Endothelial cell (in vitro differentiated cells): Measurements from ENCODE around the gene CPE. TPM values are rescaled to one million over a fixed set of nuclear protein-coding genes. Genes with fewer than 3 reads are reported as not detected.
"Not testable (repeated sequence)": the region's sequence is repeated elsewhere in the genome, so short reads cannot be mapped to it uniquely, and the experiment has no call there.

Experiments used
- DNase-seq: peaks from one replicate; pipeline ENCODE4 v3.0.0; 2021; ENCODE audit warnings: low spot score
- H3K27ac Mint-ChIP-seq: one replicate; pipeline ENCODE4 v1.8.0; 2021; ENCODE audit warnings: mixed read lengths, inconsistent platforms; ENCODE audit not compliant: unreplicated experiment
- H3K27me3 Mint-ChIP-seq: one replicate; pipeline ENCODE4 v1.8.0; 2021; ENCODE audit warnings: mild to moderate bottlenecking, moderate library complexity, mixed read lengths, inconsistent platforms; ENCODE audit not compliant: unreplicated experiment
- H3K36me3 Mint-ChIP-seq: one replicate; pipeline ENCODE4 v1.8.0; 2021; ENCODE audit warnings: mild to moderate bottlenecking, low read depth, mixed read lengths, inconsistent platforms; ENCODE audit not compliant: unreplicated experiment
- H3K4me1 Mint-ChIP-seq: one replicate; pipeline ENCODE4 v1.8.0; 2021; ENCODE audit warnings: mild to moderate bottlenecking, mixed read lengths, inconsistent platforms; ENCODE audit not compliant: unreplicated experiment
- H3K4me3 Mint-ChIP-seq: one replicate; pipeline ENCODE4 v1.8.0; 2021; ENCODE audit warnings: mild to moderate bottlenecking, mixed read lengths, inconsistent platforms; ENCODE audit not compliant: unreplicated experiment
- H3K9me3 Mint-ChIP-seq: one replicate; pipeline ENCODE4 v1.8.0; 2021; ENCODE audit warnings: mixed read lengths, inconsistent platforms; ENCODE audit not compliant: unreplicated experiment
- CTCF ChIP-seq: fragments of 200-600 bp; sonication (generic); IDR thresholded peaks from one replicate; pipeline ENCODE4 v1.5.0; 2021; ENCODE audit warnings: antibody characterized with exemption; ENCODE audit not compliant: unreplicated experiment
- total RNA-seq: library from RNA; stranded (reverse); fragmentation: NEBNext Ultra II Directional; extraction: Animal tissue kit (Norgen Biotek cat#: 25700); gene quantifications from one replicate; pipeline ENCODE4 v1.2.1, GENCODE V29; 2021; ENCODE audit not compliant: unreplicated experiment

Gene CPE
- total RNA-seq, 1 donor from 2014 or later: 2.3 TPM

GRCh38 chr4:165449333-165449732 lies 70.5 kb downstream of the CPE start:
- H3K27ac Mint-ChIP-seq: no peak overlapping the region
- TF ChIP-seq CTCF: no peak
- H3K27me3 Mint-ChIP-seq: peaks cover 1% of the 10 kb centered on the region
- no peaks in the 10 kb centered on the region for H3K36me3 Mint-ChIP-seq
- no peak for DNase-seq
- no peaks in the 10 kb centered on the region for H3K9me3 Mint-ChIP-seq
- no peak overlapping the region for H3K4me3 Mint-ChIP-seq
- H3K4me1 Mint-ChIP-seq: no peaks in the 10 kb centered on the region

GRCh38 chr4:165450871-165451270 lies 72.1 kb downstream of the CPE start:
- no peak for DNase-seq
- TF ChIP-seq CTCF: no peak
- no peak overlapping the region for H3K27ac Mint-ChIP-seq
- H3K4me3 Mint-ChIP-seq: no peak overlapping the region
- peaks cover 1% of the 10 kb centered on the region for H3K27me3 Mint-ChIP-seq
- no peaks in the 10 kb centered on the region for H3K36me3 Mint-ChIP-seq
- no peaks in the 10 kb centered on the region for H3K9me3 Mint-ChIP-seq
- no peaks in the 10 kb centered on the region for H3K4me1 Mint-ChIP-seq

GRCh38 chr4:165453140-165453539 lies 74.3 kb downstream of the CPE start:
- H3K27ac Mint-ChIP-seq, H3K27me3 Mint-ChIP-seq: not testable (repeated sequence)

GRCh38 chr4:165454426-165454825 lies 75.6 kb downstream of the CPE start:
- H3K4me3 Mint-ChIP-seq: no peak overlapping the region
- DNase-seq: no peak
- H3K27me3 Mint-ChIP-seq: peaks cover 1% of the 10 kb centered on the region
- H3K4me1 Mint-ChIP-seq: no peaks in the 10 kb centered on the region
- no peaks in the 10 kb centered on the region for H3K36me3 Mint-ChIP-seq
- no peaks in the 10 kb centered on the region for H3K9me3 Mint-ChIP-seq
- H3K27ac Mint-ChIP-seq: no peak overlapping the region
- TF ChIP-seq CTCF: no peak

More at GRCh38 chr4:165453140-165453539, 74.3 kb downstream of the CPE start:
- not testable (repeated sequence) for H3K4me3 Mint-ChIP-seq, H3K9me3 Mint-ChIP-seq, H3K4me1 Mint-ChIP-seq, H3K36me3 Mint-ChIP-seq, DNase-seq

GRCh38 chr4:165457793-165458192 lies 79.0 kb downstream of the CPE start:
- no peak for TF ChIP-seq CTCF
- H3K4me1 Mint-ChIP-seq: no peaks in the 10 kb centered on the region
- DNase-seq: no peak
- H3K4me3 Mint-ChIP-seq: no peak overlapping the region
- no peak overlapping the region for H3K27ac Mint-ChIP-seq
- H3K27me3 Mint-ChIP-seq: peaks cover 1% of the 10 kb centered on the region
- H3K9me3 Mint-ChIP-seq: no peaks in the 10 kb centered on the region
- H3K36me3 Mint-ChIP-seq: no peaks in the 10 kb centered on the region

- H3K27ac Mint-ChIP-seq: no peak overlapping the region
- H3K27me3 Mint-ChIP-seq: peaks cover 1% of the 10 kb centered on the region
Measured at GRCh38 chr4:165458471-165458870, 79.7 kb downstream of the CPE start.

More at GRCh38 chr4:165458471-165458870, 79.7 kb downstream of the CPE start:
- Mint-ChIP-seq H3K4me3 (no peak overlapping the region), H3K9me3 (no peaks in the 10 kb centered on the region), H3K36me3 (no peaks in the 10 kb centered on the region), H3K4me1 (no peaks in the 10 kb centered on the region)
- DNase-seq: no peak
- TF ChIP-seq CTCF: no peak
